ENCODE measurements around the gene C6orf120. TPM values are rescaled to one million over a fixed set of nuclear protein-coding genes. Genes with fewer than 3 reads are reported as not detected.

Gene C6orf120
- total and polyA plus RNA-seq, 2 of the 13 experiments (the other 11 are each of a cell fraction or from before 2014, with no cell fraction given), result 21.7 to 29.9 TPM

GRCh38 chr6:169701954-169702839 is at the start of gene C6orf120, which contains the start of gene WDR27 (continued):
- TF ChIP-seq ZBTB43 (CRISPR knock-in tag; conservative IDR thresholded peaks at IDR 0.05) (0 out of 2 replicates have a peak, but pooled peaks have one; percentile 9), SMARCE1 (IDR thresholded peaks at IDR 0.05; ENCODE audit: borderline replicate concordance) (no peak), ZNF513 (CRISPR knock-in tag; conservative IDR thresholded peaks at IDR 0.05) (0 out of 2 replicates have a peak, but pooled peaks have one; percentile 94), ZNF761 (CRISPR knock-in tag; conservative IDR thresholded peaks at IDR 0.05) (peak; percentile 86; the same call in 1 of the 2 replicates), MYC (CRISPR knock-in tag; IDR thresholded peaks at IDR 0.05; ENCODE audit: borderline replicate concordance) (peak; percentile 90), ZNF749 (CRISPR knock-in tag; IDR thresholded peaks at IDR 0.05; ENCODE audit: borderline replicate concordance) (no peak), FOXP1 (IDR thresholded peaks at IDR 0.05) (no peak), FOXP1 (CRISPR knock-in tag; IDR thresholded peaks at IDR 0.05) (peak; percentile 24; the same call in 1 of the 2 replicates), AGO1 (IDR thresholded peaks at IDR 0.05; ENCODE audit: low read depth, low read length, poor library complexity, severe bottlenecking) (peak; percentile 80), AHR (CRISPR knock-in tag; IDR thresholded peaks at IDR 0.05) (peak; percentile 74), HDAC6 (IDR thresholded peaks at IDR 0.05; ENCODE audit: low read depth, low read length) (no peak), ZNF138 (CRISPR knock-in tag; IDR thresholded peaks at IDR 0.05; ENCODE audit: low read depth) (peak; percentile 73), ARID4A (CRISPR knock-in tag; IDR thresholded peaks at IDR 0.05; ENCODE audit: borderline replicate concordance) (peak; percentile 98), CEBPZ (IDR thresholded peaks at IDR 0.05; ENCODE audit: low read length) (no peak), ZNF562 (CRISPR knock-in tag; IDR thresholded peaks at IDR 0.05; ENCODE audit: borderline replicate concordance) (peak; percentile 53; the same call in 1 of the 2 replicates), RFX1 (IDR thresholded peaks at IDR 0.05) (peak; percentile 81)
